HL-60 (cell line): ENCODE data around the gene SPINT1.

ENCODE experiments used
- GABPA ChIP-seq: IDR thresholded peaks from 2 replicates; pipeline ENCODE4 v1.6.1; 2012; ENCODE audit warnings: low read depth
- POLR2AphosphoS5 ChIP-seq: IDR thresholded peaks from 2 replicates; pipeline ENCODE4 v1.6.1; 2012; ENCODE audit warnings: low read depth
- SPI1 ChIP-seq: IDR thresholded peaks from 2 replicates; pipeline ENCODE4 v1.6.1; 2012; ENCODE audit warnings: low read depth, mild to moderate bottlenecking, borderline replicate concordance
- TF ChIP-seq, protein P1 (sequence below): IDR thresholded peaks from one replicate; pipeline ENCODE4 v1.5.1; 2011; ENCODE audit warnings: low read length, control low read depth, inconsistent platforms; ENCODE audit not compliant: insufficient read depth
- TF ChIP-seq, protein P2 (sequence below): IDR thresholded peaks from 2 replicates; pipeline ENCODE4 v1.6.1; 2012; ENCODE audit warnings: low read depth; ENCODE audit not compliant: insufficient replicate concordance

DNA sequence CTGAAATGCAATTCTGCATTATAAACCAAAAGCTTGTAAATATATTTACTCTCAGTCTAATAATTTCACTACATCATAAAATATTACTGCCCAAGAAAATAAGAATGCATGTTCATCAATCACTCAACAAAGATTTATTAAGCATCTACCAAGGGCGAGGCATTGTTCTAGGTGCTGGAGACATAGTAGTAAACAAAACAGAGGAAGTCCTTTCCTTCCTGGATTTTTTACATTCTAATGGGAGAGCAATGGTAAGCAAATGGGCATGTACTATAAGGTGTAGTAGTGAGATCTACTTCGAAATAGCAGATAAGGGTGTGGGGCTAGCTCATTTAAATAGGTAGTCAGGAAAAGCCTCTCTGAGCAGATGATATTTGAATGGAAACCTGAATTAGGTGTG lies 47.8 kb upstream of the SPINT1 start:
- TF ChIP-seq POLR2AphosphoS5, result no peak
- TF ChIP-seq, protein P1, sequence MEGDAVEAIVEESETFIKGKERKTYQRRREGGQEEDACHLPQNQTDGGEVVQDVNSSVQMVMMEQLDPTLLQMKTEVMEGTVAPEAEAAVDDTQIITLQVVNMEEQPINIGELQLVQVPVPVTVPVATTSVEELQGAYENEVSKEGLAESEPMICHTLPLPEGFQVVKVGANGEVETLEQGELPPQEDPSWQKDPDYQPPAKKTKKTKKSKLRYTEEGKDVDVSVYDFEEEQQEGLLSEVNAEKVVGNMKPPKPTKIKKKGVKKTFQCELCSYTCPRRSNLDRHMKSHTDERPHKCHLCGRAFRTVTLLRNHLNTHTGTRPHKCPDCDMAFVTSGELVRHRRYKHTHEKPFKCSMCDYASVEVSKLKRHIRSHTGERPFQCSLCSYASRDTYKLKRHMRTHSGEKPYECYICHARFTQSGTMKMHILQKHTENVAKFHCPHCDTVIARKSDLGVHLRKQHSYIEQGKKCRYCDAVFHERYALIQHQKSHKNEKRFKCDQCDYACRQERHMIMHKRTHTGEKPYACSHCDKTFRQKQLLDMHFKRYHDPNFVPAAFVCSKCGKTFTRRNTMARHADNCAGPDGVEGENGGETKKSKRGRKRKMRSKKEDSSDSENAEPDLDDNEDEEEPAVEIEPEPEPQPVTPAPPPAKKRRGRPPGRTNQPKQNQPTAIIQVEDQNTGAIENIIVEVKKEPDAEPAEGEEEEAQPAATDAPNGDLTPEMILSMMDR, result no peak
- TF ChIP-seq, protein P2, sequence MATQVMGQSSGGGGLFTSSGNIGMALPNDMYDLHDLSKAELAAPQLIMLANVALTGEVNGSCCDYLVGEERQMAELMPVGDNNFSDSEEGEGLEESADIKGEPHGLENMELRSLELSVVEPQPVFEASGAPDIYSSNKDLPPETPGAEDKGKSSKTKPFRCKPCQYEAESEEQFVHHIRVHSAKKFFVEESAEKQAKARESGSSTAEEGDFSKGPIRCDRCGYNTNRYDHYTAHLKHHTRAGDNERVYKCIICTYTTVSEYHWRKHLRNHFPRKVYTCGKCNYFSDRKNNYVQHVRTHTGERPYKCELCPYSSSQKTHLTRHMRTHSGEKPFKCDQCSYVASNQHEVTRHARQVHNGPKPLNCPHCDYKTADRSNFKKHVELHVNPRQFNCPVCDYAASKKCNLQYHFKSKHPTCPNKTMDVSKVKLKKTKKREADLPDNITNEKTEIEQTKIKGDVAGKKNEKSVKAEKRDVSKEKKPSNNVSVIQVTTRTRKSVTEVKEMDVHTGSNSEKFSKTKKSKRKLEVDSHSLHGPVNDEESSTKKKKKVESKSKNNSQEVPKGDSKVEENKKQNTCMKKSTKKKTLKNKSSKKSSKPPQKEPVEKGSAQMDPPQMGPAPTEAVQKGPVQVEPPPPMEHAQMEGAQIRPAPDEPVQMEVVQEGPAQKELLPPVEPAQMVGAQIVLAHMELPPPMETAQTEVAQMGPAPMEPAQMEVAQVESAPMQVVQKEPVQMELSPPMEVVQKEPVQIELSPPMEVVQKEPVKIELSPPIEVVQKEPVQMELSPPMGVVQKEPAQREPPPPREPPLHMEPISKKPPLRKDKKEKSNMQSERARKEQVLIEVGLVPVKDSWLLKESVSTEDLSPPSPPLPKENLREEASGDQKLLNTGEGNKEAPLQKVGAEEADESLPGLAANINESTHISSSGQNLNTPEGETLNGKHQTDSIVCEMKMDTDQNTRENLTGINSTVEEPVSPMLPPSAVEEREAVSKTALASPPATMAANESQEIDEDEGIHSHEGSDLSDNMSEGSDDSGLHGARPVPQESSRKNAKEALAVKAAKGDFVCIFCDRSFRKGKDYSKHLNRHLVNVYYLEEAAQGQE, result no peak
- TF ChIP-seq GABPA, result no peak
- no peak for TF ChIP-seq SPI1
